Transverse colon (tissue), 4 donors: ENCODE measurements around the gene APMAP.
"Not testable (repeated sequence)": the region's sequence is repeated elsewhere in the genome, so short reads cannot be mapped to it uniquely, and the experiment has no call there.

Source experiments
- CTCF ChIP-seq, 5 experiments: fragments of 200-600 bp in 3 of 5; fragments of 450-650 bp in 2 of 5; sonication (generic) in 3 of 5; IDR thresholded peaks; 1 replicate in 2 of 5; 2 replicates in 3 of 5; pipeline ENCODE4 v1.5.1; 2016 to 2017; ENCODE audit warnings: antibody characterized with exemption in 5 of 5, inconsistent platforms in 3 of 5, mild to moderate bottlenecking in 2 of 5, moderate library complexity in 1 of 5
- EP300 ChIP-seq: sonication (generic); formaldehyde crosslinking; IDR thresholded peaks from one replicate; pipeline ENCODE4 v1.6.1; 2017; ENCODE audit warnings: antibody characterized with exemption, low read depth
- POLR2A ChIP-seq: fragments of 450-650 bp; IDR thresholded peaks from one replicate; pipeline ENCODE4 v1.6.1; 2016; ENCODE audit warnings: antibody characterized with exemption, mild to moderate bottlenecking, moderate library complexity
- POLR2AphosphoS5 ChIP-seq, 3 donors: sonication (generic); formaldehyde crosslinking; IDR thresholded peaks; one replicate each; pipeline ENCODE4 v1.6.1; 2016; ENCODE audit warnings: antibody characterized with exemption in 3 of 3

- TF ChIP-seq POLR2AphosphoS5 (IDR thresholded peaks at IDR 0.05); POLR2A; EP300: not testable (repeated sequence)
- peak; percentile 39 to 69 (median 53) for TF ChIP-seq CTCF (IDR thresholded peaks at IDR 0.05)
Observed at GRCh38 chr20:24930724-24931688, 61.5 kb downstream of the APMAP start.
